ENCODE measurements around the gene WNK2. TPM values are rescaled to one million over a fixed set of nuclear protein-coding genes. Genes with fewer than 3 reads are reported as not detected.
A peak's percentile ranks its signal among the peaks of the same experiment; 100 is the strongest.
"Not testable (repeated sequence)": the region's sequence is repeated elsewhere in the genome, so short reads cannot be mapped to it uniquely, and the experiment has no call there.

WNK2 gene
- total and polyA plus RNA-seq, 7 experiments from 2014 or later = 0.32 to 0.83 (median 0.46) TPM; not detected in 3

- Mint-ChIP-seq H3K27me3 (peaks cover 3 to 12% (median 8%) of the 10 kb centered on the region in 5 donors), H3K36me3 (peaks cover 4 to 11% (median 6%) of the 10 kb centered on the region in 5 donors), H3K27ac (no peak overlapping the region), H3K4me3 (no peak overlapping the region), H3K4me1 (no peaks in the 10 kb centered on the region), H3K9me3 (peaks cover 7 to 34% (median 15%) of the 10 kb centered on the region in 11 donors)
- H3K36me3 ChIP-seq (ENCODE audit: control insufficient read depth in 2 of 3, insufficient read depth in 3 of 3, low read length in 3 of 3) = no peaks in the 10 kb centered on the region
- CTCF ChIA-PET = no interaction called here
- POLR2A ChIA-PET = no interaction called here
- DNase-seq = no peak
- no peak overlapping the region for H3K4me3 ChIP-seq (ENCODE audit: low read length)
- no peak for ATAC-seq
- H3K9me3 ChIP-seq (ENCODE audit: control insufficient read depth in 2 of 3, low read length in 3 of 3) = peaks cover 0 to 5% (median 0%) of the 10 kb centered on the region in 3 experiments
- no peaks in the 10 kb centered on the region for H3K27me3 ChIP-seq (ENCODE audit: control insufficient read depth in 2 of 2, insufficient read depth in 2 of 2, low read length in 2 of 2)
- no peaks in the 10 kb centered on the region for H3K4me1 ChIP-seq (ENCODE audit: control insufficient read depth in 2 of 2, insufficient read depth in 2 of 2, low read length in 2 of 2)
- intact Hi-C loops (cut with micrococcal nuclease) = no loop called here
- no peak overlapping the region for H3K27ac ChIP-seq (ENCODE audit: low read depth, low read length)
Observed at GRCh38 chr9:93336720-93337119, 152.8 kb downstream of the WNK2 start.

GRCh38 chr9:93338196-93338595 is 154.3 kb downstream of the WNK2 start:
- H3K36me3 ChIP-seq (ENCODE audit: control insufficient read depth in 2 of 3, insufficient read depth in 3 of 3, low read length in 3 of 3); H3K27ac Mint-ChIP-seq; H3K4me1 ChIP-seq (ENCODE audit: control insufficient read depth in 2 of 2, insufficient read depth in 2 of 2, low read length in 2 of 2); H3K4me3 ChIP-seq (ENCODE audit: low read length); intact Hi-C loops (cut with micrococcal nuclease); H3K4me3 Mint-ChIP-seq; H3K4me1 Mint-ChIP-seq; H3K27ac ChIP-seq (ENCODE audit: low read depth, low read length); H3K27me3 ChIP-seq (ENCODE audit: control insufficient read depth in 2 of 2, insufficient read depth in 2 of 2, low read length in 2 of 2); CTCF ChIA-PET; POLR2A ChIA-PET; H3K9me3 ChIP-seq (ENCODE audit: control insufficient read depth in 2 of 3, low read length in 3 of 3); ATAC-seq; DNase-seq: not testable (repeated sequence)
- H3K36me3 Mint-ChIP-seq = peaks cover 4 to 11% (median 6%) of the 10 kb centered on the region in 5 donors
- peaks cover 3 to 20% (median 11%) of the 10 kb centered on the region in 5 donors for H3K27me3 Mint-ChIP-seq
- peaks cover 7 to 34% (median 15%) of the 10 kb centered on the region in 11 donors for H3K9me3 Mint-ChIP-seq

GRCh38 chr9:93340091-93340490 is 156.2 kb downstream of the WNK2 start:
- Mint-ChIP-seq H3K27ac (no peak overlapping the region), H3K4me1 (no peaks in the 10 kb centered on the region), H3K4me3 (no peak overlapping the region), H3K27me3 (peaks cover 15 to 36% (median 25%) of the 10 kb centered on the region in 5 donors), H3K9me3 (peaks cover 6 to 34% (median 15%) of the 10 kb centered on the region in 11 donors), H3K36me3 (peaks cover 4 to 11% (median 8%) of the 10 kb centered on the region in 5 donors)
- Histone ChIP-seq H3K4me1 (ENCODE audit: control insufficient read depth in 2 of 2, insufficient read depth in 2 of 2, low read length in 2 of 2) (no peaks in the 10 kb centered on the region), H3K27ac (ENCODE audit: low read depth, low read length) (no peak overlapping the region), H3K27me3 (ENCODE audit: control insufficient read depth in 2 of 2, insufficient read depth in 2 of 2, low read length in 2 of 2) (no peaks in the 10 kb centered on the region), H3K9me3 (ENCODE audit: control insufficient read depth in 2 of 3, low read length in 3 of 3) (peaks cover 0 to 5% (median 0%) of the 10 kb centered on the region in 3 experiments), H3K36me3 (ENCODE audit: control insufficient read depth in 2 of 3, insufficient read depth in 3 of 3, low read length in 3 of 3) (no peaks in the 10 kb centered on the region), H3K4me3 (ENCODE audit: low read length) (no peak overlapping the region)
- POLR2A ChIA-PET = no interaction called here
- CTCF ChIA-PET = no interaction called here
- no peak for DNase-seq
- intact Hi-C loops (cut with micrococcal nuclease) = no loop called here
- no peak for ATAC-seq

GRCh38 chr9:93341820-93342219 is 157.9 kb downstream of the WNK2 start:
- H3K27me3 ChIP-seq (ENCODE audit: control insufficient read depth in 2 of 2, insufficient read depth in 2 of 2, low read length in 2 of 2); H3K27ac ChIP-seq (ENCODE audit: low read depth, low read length); intact Hi-C loops (cut with micrococcal nuclease); CTCF ChIA-PET; H3K4me3 Mint-ChIP-seq; DNase-seq; H3K36me3 ChIP-seq (ENCODE audit: control insufficient read depth in 2 of 3, insufficient read depth in 3 of 3, low read length in 3 of 3); H3K27ac Mint-ChIP-seq; H3K4me3 ChIP-seq (ENCODE audit: low read length); H3K4me1 ChIP-seq (ENCODE audit: control insufficient read depth in 2 of 2, insufficient read depth in 2 of 2, low read length in 2 of 2); H3K9me3 ChIP-seq (ENCODE audit: control insufficient read depth in 2 of 3, low read length in 3 of 3); H3K4me1 Mint-ChIP-seq; ATAC-seq: not testable (repeated sequence)
- POLR2A ChIA-PET = interaction anchor here (0.7 kb wide), 1 partner anchor 302 kb away, joined by 6 read pairs; no protein-coding TSS in a partner anchor
- peaks cover 6 to 30% (median 15%) of the 10 kb centered on the region in 11 donors for H3K9me3 Mint-ChIP-seq
- peaks cover 4 to 15% (median 10%) of the 10 kb centered on the region in 5 donors for H3K36me3 Mint-ChIP-seq
- H3K27me3 Mint-ChIP-seq = peaks cover 25 to 48% (median 37%) of the 10 kb centered on the region in 5 donors

- H3K4me3 ChIP-seq (ENCODE audit: low read length); H3K36me3 ChIP-seq (ENCODE audit: control insufficient read depth in 2 of 3, insufficient read depth in 3 of 3, low read length in 3 of 3); H3K27ac ChIP-seq (ENCODE audit: low read depth, low read length); H3K27ac Mint-ChIP-seq; H3K4me1 ChIP-seq (ENCODE audit: control insufficient read depth in 2 of 2, insufficient read depth in 2 of 2, low read length in 2 of 2); CTCF ChIA-PET; ATAC-seq; DNase-seq; H3K4me1 Mint-ChIP-seq; H3K27me3 ChIP-seq (ENCODE audit: control insufficient read depth in 2 of 2, insufficient read depth in 2 of 2, low read length in 2 of 2); H3K4me3 Mint-ChIP-seq; intact Hi-C loops (cut with micrococcal nuclease); H3K9me3 ChIP-seq (ENCODE audit: control insufficient read depth in 2 of 3, low read length in 3 of 3): not testable (repeated sequence)
- Mint-ChIP-seq H3K27me3 (peaks cover 27 to 54% (median 43%) of the 10 kb centered on the region in 5 donors), H3K9me3 (peaks cover 6 to 24% (median 14%) of the 10 kb centered on the region in 11 donors), H3K36me3 (peaks cover 4 to 10% (median 8%) of the 10 kb centered on the region in 5 donors)
- POLR2A ChIA-PET = interaction anchor here (0.7 kb wide), 1 partner anchor 302 kb away, joined by 6 read pairs; no protein-coding TSS in a partner anchor
Observed at GRCh38 chr9:93342428-93342827, 158.5 kb downstream of the WNK2 start.

- no peaks in the 10 kb centered on the region for H3K4me1 ChIP-seq (ENCODE audit: control insufficient read depth in 2 of 2, insufficient read depth in 2 of 2, low read length in 2 of 2)
- POLR2A ChIA-PET = no interaction called here
- no peak for DNase-seq
- CTCF ChIA-PET = no interaction called here
- peaks cover 0 to 12% (median 6%) of the 10 kb centered on the region in 11 donors for H3K9me3 Mint-ChIP-seq
- no peak for ATAC-seq
- no peak overlapping the region for H3K4me3 ChIP-seq (ENCODE audit: low read length)
- H3K4me3 Mint-ChIP-seq = no peak overlapping the region
- no peaks in the 10 kb centered on the region for H3K36me3 ChIP-seq (ENCODE audit: control insufficient read depth in 2 of 3, insufficient read depth in 3 of 3, low read length in 3 of 3)
- H3K27ac Mint-ChIP-seq = no peak overlapping the region
- peaks cover 0 to 6% (median 5%) of the 10 kb centered on the region in 7 donors for H3K4me1 Mint-ChIP-seq
- peaks cover 0 to 4% (median 3%) of the 10 kb centered on the region in 5 donors for H3K36me3 Mint-ChIP-seq
- no peak overlapping the region for H3K27ac ChIP-seq (ENCODE audit: low read depth, low read length)
- H3K27me3 ChIP-seq (ENCODE audit: control insufficient read depth in 2 of 2, insufficient read depth in 2 of 2, low read length in 2 of 2) = peaks cover 0 to 7% of the 10 kb centered on the region in 2 donors
- H3K27me3 Mint-ChIP-seq = peaks cover 37 to 65% (median 56%) of the 10 kb centered on the region in 5 donors
- peaks cover 0 to 2% (median 0%) of the 10 kb centered on the region in 3 experiments for H3K9me3 ChIP-seq (ENCODE audit: control insufficient read depth in 2 of 3, low read length in 3 of 3)
- intact Hi-C loops (cut with micrococcal nuclease) = no loop called here
Observed at GRCh38 chr9:93343663-93344062, 159.7 kb downstream of the WNK2 start.

GRCh38 chr9:93345643-93346230 is 161.8 kb downstream of the WNK2 start:
- Histone ChIP-seq H3K4me3 (ENCODE audit: low read length) (no peak overlapping the region), H3K27me3 (ENCODE audit: control insufficient read depth in 2 of 2, insufficient read depth in 2 of 2, low read length in 2 of 2) (peaks cover 0 to 7% of the 10 kb centered on the region in 2 donors), H3K9me3 (ENCODE audit: control insufficient read depth in 2 of 3, low read length in 3 of 3) (no peaks in the 10 kb centered on the region), H3K27ac (ENCODE audit: low read depth, low read length) (no peak overlapping the region), H3K4me1 (ENCODE audit: control insufficient read depth in 2 of 2, insufficient read depth in 2 of 2, low read length in 2 of 2) (no peaks in the 10 kb centered on the region), H3K36me3 (ENCODE audit: control insufficient read depth in 2 of 3, insufficient read depth in 3 of 3, low read length in 3 of 3) (no peaks in the 10 kb centered on the region)
- Mint-ChIP-seq H3K27ac (no peak overlapping the region), H3K36me3 (peaks cover 0 to 4% (median 3%) of the 10 kb centered on the region in 5 donors), H3K9me3 (peaks cover 0 to 1% (median 0%) of the 10 kb centered on the region in 11 donors), H3K4me1 (peaks cover 0 to 6% (median 5%) of the 10 kb centered on the region in 7 donors), H3K27me3 (peaks cover 36 to 64% (median 59%) of the 10 kb centered on the region in 5 donors), H3K4me3 (peak overlapping the region in 7 of 10 donors; percentile 23 to 91 (median 49))
- no peak for ATAC-seq
- POLR2A ChIA-PET = no interaction called here
- intact Hi-C loops (cut with micrococcal nuclease) = no loop called here
- no peak for DNase-seq
- CTCF ChIA-PET = no interaction called here

Data from naive thymus-derived CD4-positive, alpha-beta T cell (primary cell).